OCI-LY1 (cell line): ENCODE measurements around the gene DOCK3.

Experiments
- CTCF ChIP-seq: fragments of 200-600 bp; sonication (generic), shearing (Covaris generic); IDR thresholded peaks from 2 replicates; pipeline ENCODE4 v1.5.1; 2017; ENCODE audit warnings: mild to moderate bottlenecking, antibody characterized with exemption, low read length, moderate library complexity, mixed read lengths
- EZH2 ChIP-seq: fragments of 200-600 bp; sonication (generic), shearing (Covaris generic); IDR thresholded peaks from 2 replicates; pipeline ENCODE4 v1.8.0; 2017; ENCODE audit warnings: borderline replicate concordance, mixed run types, mild to moderate bottlenecking, antibody characterized with exemption, low read length, moderate library complexity, mixed read lengths

DNA sequence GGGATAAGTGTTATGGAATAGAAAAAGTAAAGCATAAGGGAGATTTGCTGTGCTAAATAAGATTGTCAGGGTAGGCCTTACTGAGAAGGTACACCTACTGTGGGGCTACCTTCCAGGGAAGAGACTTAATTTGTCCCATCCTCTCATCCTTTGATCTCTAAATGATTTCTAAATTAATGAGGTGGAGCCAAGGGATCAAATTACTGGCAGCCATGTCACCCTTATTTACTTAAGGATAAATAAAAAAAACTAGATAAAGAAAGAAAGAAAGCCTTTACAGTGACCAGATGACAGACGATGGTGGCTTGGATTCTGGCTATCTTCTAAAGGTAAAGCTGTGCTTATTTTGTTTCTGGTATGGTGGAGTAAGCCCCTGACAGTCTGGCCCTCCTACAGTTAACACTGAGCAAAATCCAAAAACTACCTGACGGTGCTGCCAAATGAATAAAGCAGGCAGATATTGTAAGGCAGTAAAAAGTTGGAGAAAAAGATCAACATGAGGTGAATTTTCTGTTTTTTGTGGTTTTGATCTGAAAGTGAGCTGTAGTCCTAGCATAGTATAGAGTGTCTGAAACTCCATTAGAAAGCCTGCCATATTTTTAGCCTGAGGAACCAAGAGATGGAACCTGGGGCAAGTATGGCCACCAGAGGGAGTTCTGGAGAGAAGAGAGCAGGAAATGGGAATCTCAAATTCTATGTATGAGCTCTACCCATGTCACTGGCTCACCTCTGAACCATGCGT is 425.2 kb downstream of the DOCK3 start:
- TF ChIP-seq CTCF (peak; percentile 56; the same call in 1 of the 2 replicates), EZH2 (no peak)
